Parathyroid adenoma (tissue), 2 donors: ENCODE results near the gene MAPK6.

Experiments used
- H2AFZ ChIP-seq: fragments of 300-600 bp; sonication (generic); one replicate; pipeline ENCODE4 v1.7.0; 2017; ENCODE audit warnings: antibody characterized with exemption, mild to moderate bottlenecking
- H3K27ac ChIP-seq: fragments of 300-600 bp; sonication (generic); one replicate; pipeline ENCODE4 v1.7.0; 2017
- H3K27me3 ChIP-seq: fragments of 300-600 bp; sonication (generic); one replicate; pipeline ENCODE4 v1.7.0; 2017; ENCODE audit warnings: low read length; ENCODE audit not compliant: control insufficient read depth, insufficient read depth
- H3K36me3 ChIP-seq: fragments of 300-600 bp; sonication (generic); one replicate; pipeline ENCODE4 v1.7.0; 2017; ENCODE audit warnings: low read length; ENCODE audit not compliant: control insufficient read depth, insufficient read depth
- H3K4me1 ChIP-seq: fragments of 300-600 bp; sonication (generic); one replicate; pipeline ENCODE4 v1.7.0; 2017; ENCODE audit warnings: control low read depth
- H3K4me2 ChIP-seq: fragments of 300-600 bp; sonication (generic); one replicate; pipeline ENCODE4 v1.7.0; 2017; ENCODE audit warnings: low read length
- H3K4me3 ChIP-seq: fragments of 300-600 bp; sonication (generic); one replicate; pipeline ENCODE4 v1.7.0; 2017; ENCODE audit warnings: low read depth, low read length
- H3K79me2 ChIP-seq: fragments of 300-600 bp; sonication (generic); one replicate; pipeline ENCODE4 v1.7.0; 2017; ENCODE audit warnings: control low read depth
- H3K9ac ChIP-seq: fragments of 300-600 bp; sonication (generic); one replicate; pipeline ENCODE4 v1.7.0; 2017; ENCODE audit warnings: mild to moderate bottlenecking
- H3K9me3 ChIP-seq: fragments of 300-600 bp; sonication (generic); one replicate; pipeline ENCODE4 v1.7.0; 2017; ENCODE audit warnings: low read length; ENCODE audit not compliant: control insufficient read depth
- TF ChIP-seq, protein P1 (sequence below): fragments of 300-600 bp; sonication (generic); IDR thresholded peaks from one replicate; pipeline ENCODE4 v1.7.0; 2017; ENCODE audit warnings: antibody characterized with exemption, mild to moderate bottlenecking
- donor health status: primary hyperparathyroidism.

Gene MAPK6

DNA sequence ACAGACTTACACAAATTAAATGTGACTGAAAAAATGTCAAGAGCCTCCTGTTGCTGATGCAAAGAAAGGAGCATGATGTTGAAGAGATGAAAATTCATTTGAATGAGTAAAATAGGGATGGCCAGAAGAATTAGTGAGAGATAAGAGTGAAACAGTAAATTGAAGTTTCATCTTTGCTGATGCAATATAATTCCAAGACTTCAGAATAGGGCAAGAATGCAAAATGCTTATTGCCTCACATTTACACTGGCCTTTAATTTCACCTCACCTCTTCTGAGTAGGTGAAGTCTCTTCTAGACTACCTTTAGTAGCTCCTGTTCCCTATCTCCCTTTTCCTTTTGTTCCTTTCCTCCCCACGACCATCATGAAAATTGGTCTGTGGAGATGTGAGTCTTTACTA, 15.3 kb upstream of the MAPK6 start:
- no peaks in the 10 kb centered on the region for H3K4me1 ChIP-seq
- H3K27me3 ChIP-seq: no peaks in the 10 kb centered on the region
- H3K9me3 ChIP-seq: no peaks in the 10 kb centered on the region
- H3K79me2 ChIP-seq: no peaks in the 10 kb centered on the region
- no peaks in the 10 kb centered on the region for H3K36me3 ChIP-seq
- H3K4me3 ChIP-seq: no peak overlapping the region
- H3K4me2 ChIP-seq: no peak overlapping the region
- TF ChIP-seq, protein P1, sequence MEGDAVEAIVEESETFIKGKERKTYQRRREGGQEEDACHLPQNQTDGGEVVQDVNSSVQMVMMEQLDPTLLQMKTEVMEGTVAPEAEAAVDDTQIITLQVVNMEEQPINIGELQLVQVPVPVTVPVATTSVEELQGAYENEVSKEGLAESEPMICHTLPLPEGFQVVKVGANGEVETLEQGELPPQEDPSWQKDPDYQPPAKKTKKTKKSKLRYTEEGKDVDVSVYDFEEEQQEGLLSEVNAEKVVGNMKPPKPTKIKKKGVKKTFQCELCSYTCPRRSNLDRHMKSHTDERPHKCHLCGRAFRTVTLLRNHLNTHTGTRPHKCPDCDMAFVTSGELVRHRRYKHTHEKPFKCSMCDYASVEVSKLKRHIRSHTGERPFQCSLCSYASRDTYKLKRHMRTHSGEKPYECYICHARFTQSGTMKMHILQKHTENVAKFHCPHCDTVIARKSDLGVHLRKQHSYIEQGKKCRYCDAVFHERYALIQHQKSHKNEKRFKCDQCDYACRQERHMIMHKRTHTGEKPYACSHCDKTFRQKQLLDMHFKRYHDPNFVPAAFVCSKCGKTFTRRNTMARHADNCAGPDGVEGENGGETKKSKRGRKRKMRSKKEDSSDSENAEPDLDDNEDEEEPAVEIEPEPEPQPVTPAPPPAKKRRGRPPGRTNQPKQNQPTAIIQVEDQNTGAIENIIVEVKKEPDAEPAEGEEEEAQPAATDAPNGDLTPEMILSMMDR: no peak
- H3K27ac ChIP-seq: no peak overlapping the region
- H3K9ac ChIP-seq: no peak overlapping the region
- H2AFZ ChIP-seq: no peak overlapping the region

DNA sequence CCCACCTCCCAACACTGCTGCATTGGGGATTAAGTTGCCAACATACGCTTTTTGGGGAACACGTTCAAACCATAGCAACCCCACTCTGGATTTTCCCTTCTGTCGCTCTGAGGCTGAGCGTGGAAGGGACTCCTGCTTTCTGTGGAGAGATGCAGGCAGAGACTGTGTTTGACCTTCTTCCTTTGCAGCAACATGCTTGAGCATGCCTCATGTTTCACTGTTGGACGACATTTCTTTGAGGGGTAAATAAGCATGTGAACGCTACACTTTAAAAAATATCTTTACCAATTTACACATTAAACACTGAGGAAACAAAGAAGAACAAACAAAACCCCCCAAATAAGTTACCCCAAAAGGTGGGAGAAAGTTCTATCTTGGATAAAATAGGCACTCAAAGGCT, 14.2 kb upstream of the MAPK6 start:
- Histone ChIP-seq H3K4me2 (no peak overlapping the region), H3K9me3 (no peaks in the 10 kb centered on the region), H3K27me3 (no peaks in the 10 kb centered on the region), H3K36me3 (no peaks in the 10 kb centered on the region), H3K9ac (no peak overlapping the region), H3K79me2 (no peaks in the 10 kb centered on the region), H2AFZ (no peak overlapping the region), H3K4me3 (no peak overlapping the region), H3K27ac (no peak overlapping the region), H3K4me1 (no peaks in the 10 kb centered on the region)
- TF ChIP-seq, protein P1: no peak

DNA sequence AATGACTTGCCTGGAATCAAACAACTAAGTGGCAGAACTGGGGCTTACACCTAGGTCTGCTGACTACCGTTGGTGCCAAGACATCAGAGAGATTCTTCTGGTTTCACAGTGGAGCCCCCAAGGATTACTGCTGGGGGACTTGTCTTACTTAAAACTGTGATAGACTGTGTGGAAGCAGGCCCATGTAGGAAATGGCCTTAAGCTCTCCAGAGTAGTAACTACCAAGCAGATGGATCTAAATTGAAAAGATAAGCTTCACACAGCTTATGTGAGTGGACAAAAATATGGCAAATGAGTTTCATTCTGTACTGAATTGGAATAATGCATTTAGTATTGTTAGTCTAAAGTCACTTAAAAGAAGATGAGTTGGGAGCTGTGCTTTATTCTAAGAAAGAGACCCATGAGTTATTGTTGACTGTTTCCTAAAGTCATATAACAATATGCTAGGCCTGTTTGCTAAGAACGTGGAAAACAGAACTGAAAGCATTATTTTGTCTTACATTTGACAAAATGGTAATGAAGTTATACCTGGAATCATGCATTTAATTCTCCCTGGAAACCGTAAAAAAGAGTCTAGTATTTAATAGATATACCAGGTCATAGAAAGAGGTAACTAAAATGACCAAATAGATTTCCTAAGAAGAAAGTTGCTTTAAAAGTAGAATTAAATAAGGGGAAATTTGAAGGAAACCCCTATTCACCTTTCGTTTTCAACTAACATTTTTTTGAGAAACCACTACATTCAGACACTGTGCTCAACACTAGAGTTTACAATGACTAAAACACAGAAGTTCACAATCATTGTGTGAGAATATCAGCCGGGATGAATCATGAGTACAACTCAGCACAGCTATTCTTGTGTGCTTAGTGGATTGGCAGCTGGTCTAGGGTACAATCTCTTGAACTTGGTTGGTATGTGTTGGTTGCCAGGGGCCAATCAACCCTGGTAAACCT, 13.0 kb upstream of the MAPK6 start:
- H3K4me2 ChIP-seq: no peak overlapping the region
- no peaks in the 10 kb centered on the region for H3K79me2 ChIP-seq
- H2AFZ ChIP-seq: no peak overlapping the region
- no peaks in the 10 kb centered on the region for H3K9me3 ChIP-seq
- H3K36me3 ChIP-seq: no peaks in the 10 kb centered on the region
- TF ChIP-seq, protein P1: no peak
- no peaks in the 10 kb centered on the region for H3K4me1 ChIP-seq
- no peak overlapping the region for H3K9ac ChIP-seq
- no peak overlapping the region for H3K4me3 ChIP-seq
- no peak overlapping the region for H3K27ac ChIP-seq
- no peaks in the 10 kb centered on the region for H3K27me3 ChIP-seq

DNA sequence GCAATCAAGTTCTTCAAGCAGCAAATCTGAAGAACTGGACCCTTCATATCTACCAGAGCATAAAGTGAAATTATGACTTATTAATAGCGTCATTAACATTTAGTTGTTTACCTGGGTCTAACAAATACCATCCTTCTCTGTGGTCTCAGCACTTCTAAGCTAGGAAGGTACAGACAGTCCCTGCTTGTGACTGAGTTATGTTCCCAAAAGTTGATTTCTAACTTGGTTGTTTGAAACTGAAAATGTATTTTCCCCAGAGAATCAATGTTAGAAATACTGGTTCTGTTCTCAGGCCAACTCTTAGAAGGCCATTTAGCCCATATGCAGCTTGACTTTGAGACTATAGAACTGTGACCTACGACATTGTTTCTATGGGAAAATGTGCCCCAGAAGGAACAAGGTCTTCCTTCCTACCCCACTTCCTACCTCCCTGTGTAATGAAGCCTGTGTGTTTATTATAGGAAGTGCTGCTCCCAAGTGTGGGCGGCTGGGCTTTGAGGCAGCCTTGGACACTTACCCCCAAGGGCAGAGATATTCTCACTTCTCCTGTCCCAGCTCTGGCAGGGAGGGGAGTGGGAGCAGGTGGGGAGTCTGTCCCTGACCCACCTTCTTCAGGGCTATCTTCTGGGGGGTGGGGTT, 12.2 kb upstream of the MAPK6 start:
- Histone ChIP-seq H3K27ac (no peak overlapping the region), H2AFZ (no peak overlapping the region), H3K36me3 (no peaks in the 10 kb centered on the region), H3K27me3 (no peaks in the 10 kb centered on the region), H3K9ac (no peak overlapping the region), H3K79me2 (no peaks in the 10 kb centered on the region), H3K4me2 (no peak overlapping the region), H3K9me3 (no peaks in the 10 kb centered on the region), H3K4me1 (peaks cover 2% of the 10 kb centered on the region), H3K4me3 (no peak overlapping the region)
- TF ChIP-seq, protein P1: no peak
